ENCODE data around the gene TMEM234.

DNA sequence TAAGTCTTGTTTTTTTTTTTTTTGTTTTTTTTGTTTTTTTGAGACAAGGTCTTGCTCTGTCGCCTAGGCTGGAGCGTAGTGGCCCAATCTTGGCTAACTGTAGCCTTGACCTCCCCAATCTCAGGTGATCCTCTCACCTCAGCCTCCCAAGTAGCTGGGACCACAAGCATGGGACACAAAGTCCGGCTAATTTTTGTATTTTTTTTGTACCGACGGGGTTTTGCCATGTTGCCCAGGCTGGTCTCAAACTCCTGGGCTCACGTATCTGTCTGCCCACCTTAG, 35.0 kb upstream of the TMEM234 start:
- TF ChIP-seq, protein P1, sequence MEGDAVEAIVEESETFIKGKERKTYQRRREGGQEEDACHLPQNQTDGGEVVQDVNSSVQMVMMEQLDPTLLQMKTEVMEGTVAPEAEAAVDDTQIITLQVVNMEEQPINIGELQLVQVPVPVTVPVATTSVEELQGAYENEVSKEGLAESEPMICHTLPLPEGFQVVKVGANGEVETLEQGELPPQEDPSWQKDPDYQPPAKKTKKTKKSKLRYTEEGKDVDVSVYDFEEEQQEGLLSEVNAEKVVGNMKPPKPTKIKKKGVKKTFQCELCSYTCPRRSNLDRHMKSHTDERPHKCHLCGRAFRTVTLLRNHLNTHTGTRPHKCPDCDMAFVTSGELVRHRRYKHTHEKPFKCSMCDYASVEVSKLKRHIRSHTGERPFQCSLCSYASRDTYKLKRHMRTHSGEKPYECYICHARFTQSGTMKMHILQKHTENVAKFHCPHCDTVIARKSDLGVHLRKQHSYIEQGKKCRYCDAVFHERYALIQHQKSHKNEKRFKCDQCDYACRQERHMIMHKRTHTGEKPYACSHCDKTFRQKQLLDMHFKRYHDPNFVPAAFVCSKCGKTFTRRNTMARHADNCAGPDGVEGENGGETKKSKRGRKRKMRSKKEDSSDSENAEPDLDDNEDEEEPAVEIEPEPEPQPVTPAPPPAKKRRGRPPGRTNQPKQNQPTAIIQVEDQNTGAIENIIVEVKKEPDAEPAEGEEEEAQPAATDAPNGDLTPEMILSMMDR (IDR thresholded peaks at IDR 0.05), result no peak
- no peak for TF ChIP-seq POLR2A (IDR thresholded peaks at IDR 0.05)
- TF ChIP-seq POLR2AphosphoS5 (IDR thresholded peaks at IDR 0.05), result no peak

Data from suprapubic skin (tissue), 4 donors.